HG03442 (cell line): ENCODE measurements around the gene CASP8.
"Not testable (repeated sequence)": the region's sequence is repeated elsewhere in the genome, so short reads cannot be mapped to it uniquely, and the experiment has no call there.

Source experiments
- ATAC-seq: cut with Tn5 transposase; IDR thresholded peaks from one replicate; pipeline ENCODE4 v1.9.1; 2021; ENCODE audit warnings: mild to moderate bottlenecking, moderate library complexity; ENCODE audit not compliant: unreplicated experiment

CASP8 gene

DNA sequence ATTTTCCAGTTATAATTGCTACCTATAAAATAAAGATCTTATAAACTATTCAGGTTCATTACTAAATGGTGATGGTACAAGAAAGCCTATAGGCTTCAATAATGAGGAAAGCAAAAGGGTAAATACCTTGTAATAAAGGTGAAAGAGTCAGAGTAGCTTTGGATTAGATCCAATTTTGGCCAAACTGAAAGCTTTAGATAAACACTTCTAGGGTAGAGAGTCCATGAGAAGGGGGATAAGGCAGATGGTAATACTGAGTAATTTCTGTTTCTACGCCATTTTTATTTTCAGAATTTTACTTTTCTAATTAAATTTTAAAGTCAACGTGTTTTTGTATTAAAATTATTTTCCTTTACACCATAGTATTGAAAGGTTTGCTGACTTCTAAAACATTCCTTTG lies 9.4 kb downstream of the CASP8 start:
- no peak for ATAC-seq

DNA sequence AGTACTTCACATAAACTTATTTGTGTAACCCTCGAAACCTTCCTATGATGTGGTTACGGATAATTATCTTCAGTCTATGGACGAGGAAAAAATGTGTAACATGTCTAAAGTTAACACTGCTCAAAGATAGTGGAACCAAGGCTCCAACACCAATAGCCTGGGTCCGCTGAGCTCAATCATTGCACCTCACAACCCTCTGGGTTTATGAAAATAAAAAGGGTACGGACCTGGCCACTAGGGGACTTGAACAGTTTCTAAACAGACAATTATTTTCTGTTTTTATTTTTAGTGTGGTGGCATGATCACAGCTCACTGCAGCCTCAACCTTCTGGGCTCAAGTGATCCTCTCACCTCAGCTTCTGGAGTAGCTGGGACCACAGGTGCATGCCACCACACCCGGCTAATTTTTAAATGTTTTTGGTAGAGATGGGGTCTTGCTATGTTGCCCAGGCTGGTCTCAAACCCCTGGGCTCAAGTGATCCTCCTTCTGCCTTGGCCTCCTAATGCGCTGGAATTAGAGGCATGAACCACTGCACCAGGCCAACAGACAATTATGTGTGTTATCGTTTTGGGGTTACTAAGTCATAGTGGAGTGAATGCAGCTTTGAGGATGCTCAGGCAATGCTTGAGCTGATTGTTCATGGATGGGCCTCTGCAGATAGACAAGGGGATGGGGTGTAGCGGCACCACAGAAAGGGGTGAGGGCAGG lies 10.1 kb downstream of the CASP8 start:
- ATAC-seq: no peak

DNA sequence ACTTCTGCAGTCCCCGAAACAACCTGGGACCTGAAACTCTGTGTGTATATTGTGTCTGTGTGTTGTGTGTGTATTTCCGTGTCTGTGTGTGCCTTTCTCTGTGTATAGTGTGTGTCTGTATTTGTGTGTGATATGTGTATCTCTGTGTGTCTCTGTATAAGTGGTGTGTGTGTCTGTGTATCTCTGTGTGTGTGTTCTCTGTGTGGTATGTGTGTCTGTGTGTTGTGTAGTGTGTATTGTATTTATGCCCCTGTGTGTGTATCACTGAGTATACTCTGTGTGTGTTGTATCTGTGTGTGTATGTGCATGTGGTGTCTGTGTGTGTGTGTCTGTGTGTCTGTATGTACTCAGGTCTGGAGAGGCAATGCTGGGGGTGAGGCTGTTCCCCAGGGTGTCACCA lies 11.6 kb downstream of the CASP8 start:
- ATAC-seq: no peak

DNA sequence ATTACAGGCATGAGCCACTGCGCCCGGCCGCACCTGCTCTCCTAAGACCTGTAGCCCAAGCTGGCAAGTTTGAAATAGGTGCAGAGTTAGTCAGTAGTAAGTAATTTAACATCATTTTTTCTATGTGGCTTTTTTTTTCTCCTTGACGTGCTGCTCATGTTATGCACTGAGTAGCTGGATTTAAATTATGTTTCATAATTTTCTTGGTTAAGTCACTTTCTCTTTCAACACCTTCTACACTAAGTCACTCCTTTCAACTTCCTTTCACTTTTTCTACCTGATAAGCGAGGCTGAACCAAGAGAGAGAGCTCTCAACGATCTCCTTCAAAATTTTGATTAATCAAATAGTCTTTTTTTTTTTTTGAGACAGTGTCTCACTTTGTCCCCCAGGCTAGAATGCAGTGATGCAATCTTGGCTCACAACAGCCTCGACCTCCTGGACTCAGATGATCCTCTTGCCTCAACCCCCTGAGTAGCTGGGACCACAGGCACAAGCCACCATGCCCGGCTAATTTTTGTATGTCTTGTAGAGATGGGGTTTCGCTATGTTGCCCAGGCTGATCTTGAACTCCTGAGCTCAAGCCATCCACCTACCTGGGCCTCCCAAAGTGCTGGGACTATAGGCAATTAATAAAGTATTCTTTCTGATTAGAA lies 13.1 kb downstream of the CASP8 start:
- no peak for ATAC-seq

DNA sequence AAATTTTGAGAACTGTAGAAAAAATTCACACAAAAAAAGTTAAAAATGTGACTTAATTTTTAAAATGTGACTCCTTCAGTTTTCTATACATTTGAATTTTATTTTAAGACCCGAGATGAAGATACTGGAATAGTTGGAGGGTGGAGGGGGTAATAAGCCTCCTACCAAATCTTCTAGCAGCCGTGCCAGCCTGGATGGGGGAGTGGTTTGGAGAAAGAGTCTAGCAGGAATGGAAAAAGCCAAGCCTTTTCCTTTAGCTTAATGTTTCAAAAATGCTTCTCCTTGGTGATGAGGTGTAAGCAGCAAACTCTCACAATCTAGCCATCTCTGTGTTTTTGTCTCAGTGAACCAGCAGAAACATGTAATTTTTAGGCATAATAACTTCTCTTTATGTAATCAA lies 14.7 kb downstream of the CASP8 start:
- no peak for ATAC-seq

DNA sequence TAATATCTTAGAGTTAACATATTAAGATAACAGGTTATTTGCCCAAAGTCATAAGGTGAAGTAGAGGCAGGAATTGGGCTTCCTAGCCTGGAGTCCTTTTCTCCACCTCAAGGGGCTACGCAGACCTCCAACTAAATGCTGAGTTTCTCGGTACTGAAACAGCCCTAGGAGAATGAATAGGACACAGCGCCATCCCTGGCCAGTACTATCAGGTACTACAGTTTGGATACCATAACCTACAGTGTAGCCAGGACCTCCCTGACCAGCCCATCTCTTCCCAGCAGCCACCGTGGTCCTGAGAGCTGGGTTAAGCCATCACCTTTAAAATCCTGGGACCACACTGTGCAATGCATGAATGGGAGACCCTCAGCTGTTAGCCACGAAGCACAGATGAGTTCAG lies 15.7 kb downstream of the CASP8 start:
- ATAC-seq: no peak

DNA sequence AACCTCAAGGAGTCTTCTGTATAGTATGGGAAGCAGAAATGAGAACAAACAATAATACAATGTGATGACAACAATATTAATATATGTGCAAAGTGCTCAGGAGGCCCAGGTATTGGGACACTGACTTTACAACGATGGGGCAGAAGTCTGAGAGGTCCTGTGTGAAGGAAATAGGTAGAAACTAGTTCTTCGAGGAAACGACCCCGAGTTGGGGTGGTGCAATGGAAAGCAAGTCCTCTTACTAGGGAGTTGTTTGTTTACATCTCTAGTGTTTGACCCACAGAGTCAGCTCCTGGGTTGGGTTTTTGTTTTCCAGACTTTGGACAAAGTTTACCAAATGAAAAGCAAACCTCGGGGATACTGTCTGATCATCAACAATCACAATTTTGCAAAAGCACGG lies 16.2 kb downstream of the CASP8 start:
- no peak for ATAC-seq

DNA sequence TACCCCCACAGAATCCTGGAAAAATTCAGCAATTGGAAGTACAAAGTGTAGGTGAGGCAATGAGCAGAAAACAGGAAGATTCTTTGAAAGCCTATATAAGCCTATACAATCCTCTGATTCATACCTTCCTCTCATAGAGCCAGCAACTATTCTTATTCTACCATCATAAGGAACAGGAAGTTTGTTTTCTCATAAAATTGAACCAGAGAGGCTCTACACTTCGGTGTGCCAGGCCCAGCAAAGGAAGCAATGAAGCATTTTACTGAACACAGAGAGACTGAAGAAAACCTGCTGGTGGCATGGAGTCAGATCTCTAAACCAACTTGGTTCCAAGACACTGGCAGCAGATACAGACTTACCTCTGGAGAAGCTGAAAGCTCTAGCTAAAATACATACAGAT lies 18.7 kb downstream of the CASP8 start:
- ATAC-seq: no peak

DNA sequence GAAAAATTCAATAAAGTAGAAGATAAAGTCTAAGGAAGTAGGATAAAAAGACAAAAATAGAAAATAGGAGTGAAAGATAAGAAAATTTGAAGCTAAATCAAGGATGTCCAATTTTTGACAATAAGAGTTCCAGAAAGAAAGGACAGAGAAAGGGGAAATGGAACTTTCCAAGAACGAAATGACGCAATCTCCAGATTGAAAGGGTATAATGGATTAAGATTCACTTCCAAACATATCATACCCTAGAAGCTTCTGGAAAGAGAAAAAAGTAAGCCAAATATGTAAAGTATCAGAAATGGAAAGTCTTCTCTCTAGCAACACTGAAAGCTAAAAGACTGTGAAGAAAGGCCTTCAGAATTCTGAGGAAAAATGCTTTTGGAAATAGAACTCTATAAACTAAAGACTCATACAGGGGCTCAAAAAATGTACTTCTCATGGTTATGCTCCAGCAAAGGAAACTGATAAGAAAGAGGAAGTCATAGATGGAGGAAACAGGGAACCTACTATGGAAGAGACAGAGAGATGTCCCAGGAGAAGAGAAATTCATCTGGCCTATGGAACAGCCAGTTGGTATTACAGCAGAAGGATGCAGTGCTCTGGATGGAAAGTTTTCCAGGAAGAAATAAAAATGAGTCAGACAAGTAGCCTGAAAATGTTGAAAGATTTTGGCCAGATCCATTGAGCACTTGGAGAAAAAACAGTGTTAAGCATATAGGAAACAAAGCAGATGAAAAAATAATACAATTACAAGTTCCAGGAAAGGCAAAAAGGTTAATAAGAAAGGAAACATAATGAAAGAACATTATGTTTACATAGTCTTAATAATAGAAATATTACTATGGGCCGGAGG lies 20.1 kb downstream of the CASP8 start:
- ATAC-seq: no peak

DNA sequence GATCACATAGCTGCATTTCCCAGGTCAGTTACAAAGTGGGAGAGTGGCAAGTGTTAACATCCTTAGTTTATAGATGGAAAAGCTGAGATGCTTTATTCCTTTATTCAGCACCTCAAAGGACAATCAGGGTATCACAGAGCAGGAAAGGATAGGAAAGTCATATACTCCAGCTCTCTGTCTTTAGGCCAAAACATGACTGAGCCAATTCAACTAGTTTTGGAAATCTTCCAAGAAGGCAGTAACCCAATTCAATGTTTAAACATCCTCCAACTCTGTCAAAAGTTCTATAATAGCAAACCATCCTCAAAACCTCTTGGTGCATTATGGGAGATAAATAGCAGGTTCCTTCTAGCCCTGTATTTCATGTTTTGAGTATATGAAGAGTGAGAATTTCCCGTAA lies 25.2 kb downstream of the CASP8 start:
- ATAC-seq: no peak

DNA sequence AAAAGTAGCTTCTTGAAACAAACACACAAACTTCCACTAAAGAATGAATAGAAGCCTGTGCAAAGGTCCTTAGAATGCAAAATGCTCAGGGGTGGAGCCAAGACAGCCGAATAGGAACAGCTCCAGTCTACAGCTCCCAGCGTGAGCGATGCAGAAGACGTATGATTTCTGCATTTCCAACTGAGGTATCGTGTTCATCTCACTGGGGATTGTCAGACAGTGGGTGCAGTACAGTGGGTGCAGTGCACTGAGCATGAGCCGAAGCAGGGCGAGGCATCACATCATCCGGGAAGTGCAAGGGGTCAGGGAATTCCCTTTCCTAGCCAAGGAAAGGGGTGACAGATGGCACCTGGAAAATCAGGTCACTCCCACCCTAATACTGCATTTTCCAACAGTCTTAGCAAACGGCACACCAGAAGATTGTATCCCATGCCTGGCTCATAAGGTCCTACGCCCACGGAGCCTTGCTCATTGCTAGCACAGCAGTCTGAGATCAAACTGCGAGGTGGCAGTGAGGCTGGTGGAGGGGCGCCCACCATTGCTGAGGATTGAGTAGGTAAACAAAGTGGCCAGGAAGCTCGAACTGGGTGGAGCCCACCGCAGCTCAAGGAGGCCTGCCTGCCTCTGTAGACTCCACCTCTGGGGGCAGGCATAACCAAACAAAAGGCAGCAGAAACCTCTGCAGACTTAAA lies 30.3 kb downstream of the CASP8 start:
- ATAC-seq: not testable (repeated sequence)

DNA sequence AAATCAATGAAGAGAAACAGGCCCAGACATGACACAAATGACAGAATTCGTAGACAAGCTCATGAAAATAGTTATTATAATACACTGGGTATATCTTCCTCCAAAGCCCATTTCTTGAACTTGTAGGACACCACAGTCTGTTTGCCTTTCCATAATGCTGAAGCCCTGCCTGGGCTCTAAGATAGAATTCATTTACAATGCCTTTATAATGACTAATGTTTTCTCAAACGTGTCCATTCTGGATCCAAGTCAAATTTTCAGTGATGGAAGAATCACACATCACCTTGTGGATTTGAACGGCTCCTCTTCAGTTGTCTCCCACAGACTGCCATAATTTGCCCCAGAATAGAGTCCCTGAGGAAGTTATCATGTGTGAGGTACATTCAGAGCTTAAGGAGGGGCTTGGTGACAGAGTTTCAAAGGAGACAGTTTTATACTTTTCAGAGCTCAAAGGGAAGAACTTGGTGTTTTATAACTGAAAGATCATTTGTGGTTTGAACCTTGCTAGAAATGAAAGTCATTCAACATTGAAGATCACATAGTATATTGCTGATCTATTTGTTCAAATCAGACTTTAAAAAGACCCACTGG lies 38.2 kb downstream of the CASP8 start:
- no peak for ATAC-seq

DNA sequence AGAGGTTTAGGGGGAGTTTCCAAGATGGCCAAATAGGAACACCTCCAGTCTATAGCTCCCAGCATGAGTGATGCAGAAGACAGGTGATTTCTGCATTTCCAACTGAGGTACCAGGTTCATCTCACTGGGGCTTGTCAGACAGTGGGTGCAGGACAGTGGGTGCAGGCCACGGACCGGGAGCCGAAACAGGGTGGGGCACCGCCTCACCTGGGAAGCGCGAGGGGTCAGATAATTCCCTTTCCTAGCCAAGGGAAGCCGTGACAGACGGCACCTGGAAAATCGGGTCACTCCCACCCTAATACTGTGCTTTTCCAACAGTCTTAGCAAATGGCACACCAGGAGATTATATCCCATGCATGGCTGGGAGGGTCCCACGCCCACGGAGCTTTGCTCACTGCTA lies 39.6 kb downstream of the CASP8 start:
- ATAC-seq: not testable (repeated sequence)

DNA sequence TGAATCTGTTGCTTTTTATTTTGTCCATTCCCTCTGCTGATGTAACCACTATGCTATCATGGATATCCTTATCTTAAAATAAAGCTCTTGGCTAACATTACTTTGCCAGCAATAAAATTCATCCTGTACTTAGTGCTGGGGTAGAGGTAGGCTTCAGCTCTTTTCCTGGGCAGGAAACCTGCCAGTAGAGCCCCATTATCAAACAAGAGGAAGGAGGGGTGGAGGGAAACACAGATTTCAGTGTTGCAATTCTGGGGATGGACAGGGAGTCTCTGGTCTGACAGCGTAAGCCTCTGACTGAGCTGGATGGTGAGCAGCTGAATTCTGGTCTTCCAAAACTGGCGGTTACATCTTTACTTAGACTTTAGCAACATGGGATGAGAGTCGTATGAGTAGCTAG lies 47.5 kb downstream of the CASP8 start:
- no peak for ATAC-seq

DNA sequence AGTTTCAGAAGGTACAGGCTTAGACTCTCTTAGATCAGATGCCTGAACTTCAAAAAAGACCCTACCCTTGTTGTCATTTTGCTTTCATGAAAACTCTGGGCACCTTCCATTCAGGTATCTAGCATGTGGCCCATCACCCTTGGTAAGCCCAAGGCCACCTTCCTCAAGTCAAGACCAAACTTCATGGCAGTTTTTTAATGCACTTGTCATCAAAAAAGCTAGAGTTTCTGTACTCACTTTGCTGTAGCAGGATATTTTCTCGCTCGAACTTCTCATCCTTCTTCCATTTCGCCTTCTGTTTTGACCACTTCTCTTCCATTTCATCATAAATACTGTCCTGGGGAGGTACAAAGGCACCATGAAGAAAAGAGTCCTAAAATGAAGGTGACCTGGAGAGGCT lies 48.6 kb downstream of the CASP8 start:
- no peak for ATAC-seq

DNA sequence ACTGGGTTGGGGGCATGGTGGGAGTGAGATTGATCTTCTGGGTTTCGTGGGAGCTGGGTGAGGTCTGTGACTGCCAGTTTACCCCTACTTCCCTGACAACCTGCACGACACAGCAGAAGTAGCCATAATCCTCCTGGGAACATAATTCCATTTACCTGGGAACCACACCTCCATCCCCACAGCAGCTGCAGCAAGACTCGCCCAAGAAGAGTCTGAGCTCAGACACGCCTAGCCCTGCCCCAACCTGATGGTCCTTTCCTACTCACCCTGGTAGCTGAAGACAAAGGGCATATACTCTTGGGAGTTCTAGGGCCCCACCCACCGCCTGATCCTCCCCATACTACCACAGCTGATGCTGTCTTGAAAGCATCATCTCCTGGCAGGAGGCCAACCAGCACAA lies 53.0 kb downstream of the CASP8 start:
- no peak for ATAC-seq

DNA sequence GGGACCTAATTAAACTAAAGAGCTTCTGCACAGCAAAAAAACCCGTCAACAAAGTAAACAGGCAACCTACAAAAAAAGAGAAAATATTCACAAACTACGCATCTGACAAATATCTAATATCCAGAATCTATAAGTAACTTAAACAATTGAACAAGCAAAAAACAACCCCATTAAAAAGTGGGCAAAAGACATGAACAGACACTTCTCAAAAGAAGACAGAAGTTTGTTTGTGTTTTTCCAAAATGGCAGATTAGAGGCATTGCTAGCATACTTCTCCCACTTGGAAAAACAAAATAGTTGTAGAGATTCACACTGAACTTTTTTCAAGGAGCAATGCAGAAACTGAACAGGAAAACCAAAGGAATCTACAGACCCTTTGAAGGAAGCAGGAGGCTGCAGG lies 59.2 kb downstream of the CASP8 start:
- ATAC-seq: no peak

DNA sequence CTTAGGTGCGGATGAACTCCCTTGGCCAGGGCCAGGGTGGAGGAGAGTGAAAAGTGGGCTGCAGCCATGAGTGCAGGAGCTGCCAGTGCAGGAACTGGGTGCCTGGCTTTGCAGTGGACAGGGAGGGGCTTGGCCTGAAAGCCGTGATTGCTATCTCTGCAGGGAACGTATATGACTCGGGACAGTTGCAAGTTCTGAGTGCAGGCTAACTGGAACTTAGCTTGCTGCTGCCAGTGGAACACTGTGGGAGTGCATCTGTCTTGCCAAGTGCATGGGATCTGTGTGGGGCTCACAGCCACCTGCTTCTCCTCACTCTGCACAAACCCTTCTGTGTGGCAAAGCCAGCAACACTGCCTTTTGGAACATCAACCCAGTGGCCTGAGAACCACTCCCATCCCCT lies 59.9 kb downstream of the CASP8 start:
- ATAC-seq: no peak

DNA sequence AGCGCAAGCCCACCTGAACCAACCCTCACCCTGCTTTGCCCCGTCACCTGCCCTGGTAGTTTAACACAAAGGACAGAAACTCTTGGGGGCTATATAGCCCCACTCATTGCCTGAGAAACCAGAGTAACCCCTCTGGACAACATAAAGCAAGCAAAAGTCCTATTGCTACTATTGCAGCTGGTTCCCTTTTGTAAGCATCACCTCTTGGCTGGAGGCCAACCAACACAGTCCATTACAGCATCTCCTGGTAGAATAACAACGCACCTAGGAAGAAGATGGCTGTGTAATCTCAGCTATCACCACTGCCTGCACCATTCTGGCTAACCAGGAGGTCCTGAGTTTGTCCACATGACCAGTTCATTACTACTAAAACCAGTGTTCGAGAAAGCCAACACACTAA lies 60.4 kb downstream of the CASP8 start:
- no peak for ATAC-seq

DNA sequence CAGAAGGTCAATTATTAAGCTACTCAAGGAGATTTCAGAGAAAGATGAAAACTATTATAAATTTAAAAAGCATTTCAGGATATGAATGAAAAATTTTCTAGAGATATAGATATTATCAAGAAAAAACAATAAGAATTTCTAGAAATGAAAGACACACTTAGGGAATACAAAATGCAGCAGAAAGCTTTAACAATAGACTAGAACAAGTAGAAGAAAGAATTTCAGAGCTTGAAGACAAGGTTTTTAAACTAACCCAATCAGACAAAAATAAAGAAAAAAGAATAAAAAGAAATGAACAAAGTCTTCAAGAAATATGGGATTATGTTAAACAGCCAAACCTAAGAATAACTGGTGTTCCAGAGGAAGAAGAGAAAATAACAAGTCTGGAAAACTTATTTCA lies 62.4 kb downstream of the CASP8 start:
- ATAC-seq: no peak

DNA sequence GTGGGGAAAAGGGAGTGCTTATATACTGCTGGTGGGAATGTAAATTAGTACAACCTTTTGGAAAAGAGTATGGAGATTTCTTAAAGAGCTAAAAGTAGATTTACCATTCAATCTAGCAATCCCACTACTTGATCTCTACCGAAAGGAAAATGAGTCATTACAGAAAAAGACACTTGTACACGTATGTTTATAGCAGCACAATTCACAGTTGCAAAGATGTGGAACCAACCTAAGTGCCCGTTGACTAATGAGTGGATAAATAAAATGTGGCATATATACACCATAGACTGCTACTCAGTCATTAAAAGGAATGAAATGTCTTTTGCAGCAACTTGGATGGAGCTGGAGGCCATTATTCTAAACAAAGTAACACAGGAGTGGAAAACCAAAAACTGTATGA lies 67.3 kb downstream of the CASP8 start:
- no peak for ATAC-seq
